Testis (tissue), 3 donors: ENCODE results near the gene SFMBT1. TPM values are rescaled to one million over a fixed set of nuclear protein-coding genes. Genes with fewer than 3 reads are reported as not detected.

Experiments
- DNase-seq: peaks from one replicate; pipeline ENCODE4 v3.0.0-alpha.2; 2019
- H3K27ac ChIP-seq, 2 donors: fragments of 200-600 bp; sonication (generic); one replicate each; pipeline ENCODE4 v1.5.1; 2019
- H3K27me3 ChIP-seq: fragments of 200-600 bp; sonication (generic); one replicate; pipeline ENCODE4 v1.5.1; 2019
- H3K36me3 ChIP-seq: fragments of 200-600 bp; sonication (generic); one replicate; pipeline ENCODE4 v1.5.1; 2017; ENCODE audit warnings: low read depth; ENCODE audit errors: missing control alignments
- H3K4me1 ChIP-seq: fragments of 200-600 bp; sonication (generic); one replicate; pipeline ENCODE4 v1.5.1; 2019
- H3K4me3 ChIP-seq, 2 donors: fragments of 200-600 bp; sonication (generic); one replicate each; pipeline ENCODE4 v1.5.1; 2017 to 2019
- H3K9me3 ChIP-seq: fragments of 200-600 bp; sonication (generic); one replicate; pipeline ENCODE4 v1.5.1; 2017
- POLR2A ChIP-seq: fragments of 450-650 bp; IDR thresholded peaks from one replicate; pipeline ENCODE4 v1.6.1; 2017; ENCODE audit warnings: antibody characterized with exemption, mild to moderate bottlenecking, moderate library complexity
- WGBS, 2 donors: methylation state at CpG; one replicate each; pipeline ENCODE4 v1.1.5; 2018; 5-methylcytosine and 5-hydroxymethylcytosine counted together
- intact Hi-C: fragments of 100-400 bp; cut with DNase I; formaldehyde crosslinking; loops from one replicate; pipeline ENCODE4 v1.15.1; 2023; ENCODE audit warnings: low total_unique reads
- polyA plus RNA-seq: library from polyadenylated mRNA; stranded (reverse); fragments of 350-450 nt; fragmentation: Illumina TruSeq; extraction: RNeasy Lipid Tissue Mini Kit (QIAGEN cat#74804); gene quantifications from one replicate; pipeline ENCODE4 v1.2.3, GENCODE V29; 2014; ENCODE audit warnings: low read depth, low replicate concordance; ENCODE audit not compliant: insufficient read depth
- total RNA-seq, 2 donors: library from RNA; depleted of rRNA; stranded (reverse); fragments of >200 nt; gene quantifications; one replicate each; pipeline ENCODE4 v1.2.3, GENCODE V29; 2016
- TF ChIP-seq, protein P1 (sequence below), 3 experiments: fragments of 450-650 bp in 2 of 3; fragments of 200-600 bp in 1 of 3; sonication (generic) in 1 of 3; IDR thresholded peaks; one replicate each; pipeline ENCODE4 v1.5.1; 2016 to 2019; ENCODE audit warnings: antibody characterized with exemption in 3 of 3, mild to moderate bottlenecking in 2 of 3, moderate library complexity in 1 of 3

The SFMBT1 gene
- total and polyA plus RNA-seq, 3 donors from 2014 or later, result 82.4 to 158 (median 143) TPM

DNA sequence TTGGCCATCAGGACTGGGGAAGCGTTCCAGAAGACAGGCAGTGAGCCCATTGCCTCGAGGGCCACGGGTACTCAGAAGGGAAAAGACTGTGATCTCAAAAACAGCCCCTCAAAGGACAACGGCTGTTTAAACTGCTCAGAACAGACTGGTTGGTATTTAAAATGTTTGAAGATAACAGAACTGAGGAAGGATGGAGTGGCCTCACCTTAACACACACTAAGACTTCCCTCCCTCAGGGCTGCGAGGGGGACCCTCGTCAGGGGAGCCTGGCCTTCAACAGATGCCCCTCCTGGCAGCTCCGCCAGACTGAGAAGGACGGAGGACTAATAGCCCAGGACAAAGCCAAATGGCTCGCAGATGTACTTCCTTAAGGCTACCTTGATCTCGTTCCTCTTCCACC lies 151.1 kb downstream of the SFMBT1 start:
- Histone ChIP-seq H3K4me1 (peaks cover 35% of the 10 kb centered on the region), H3K9me3 (no peaks in the 10 kb centered on the region), H3K27me3 (no peaks in the 10 kb centered on the region), H3K36me3 (no peaks in the 10 kb centered on the region), H3K4me3 (no peak overlapping the region), H3K27ac (no peak overlapping the region)
- WGBS, 2 donors, result 75 to 80% methylated on average over 10 of the region's 10 CpGs
- no peak for DNase-seq
- TF ChIP-seq, protein P1, sequence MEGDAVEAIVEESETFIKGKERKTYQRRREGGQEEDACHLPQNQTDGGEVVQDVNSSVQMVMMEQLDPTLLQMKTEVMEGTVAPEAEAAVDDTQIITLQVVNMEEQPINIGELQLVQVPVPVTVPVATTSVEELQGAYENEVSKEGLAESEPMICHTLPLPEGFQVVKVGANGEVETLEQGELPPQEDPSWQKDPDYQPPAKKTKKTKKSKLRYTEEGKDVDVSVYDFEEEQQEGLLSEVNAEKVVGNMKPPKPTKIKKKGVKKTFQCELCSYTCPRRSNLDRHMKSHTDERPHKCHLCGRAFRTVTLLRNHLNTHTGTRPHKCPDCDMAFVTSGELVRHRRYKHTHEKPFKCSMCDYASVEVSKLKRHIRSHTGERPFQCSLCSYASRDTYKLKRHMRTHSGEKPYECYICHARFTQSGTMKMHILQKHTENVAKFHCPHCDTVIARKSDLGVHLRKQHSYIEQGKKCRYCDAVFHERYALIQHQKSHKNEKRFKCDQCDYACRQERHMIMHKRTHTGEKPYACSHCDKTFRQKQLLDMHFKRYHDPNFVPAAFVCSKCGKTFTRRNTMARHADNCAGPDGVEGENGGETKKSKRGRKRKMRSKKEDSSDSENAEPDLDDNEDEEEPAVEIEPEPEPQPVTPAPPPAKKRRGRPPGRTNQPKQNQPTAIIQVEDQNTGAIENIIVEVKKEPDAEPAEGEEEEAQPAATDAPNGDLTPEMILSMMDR (IDR thresholded peaks at IDR 0.05), result no peak
- no peak for TF ChIP-seq POLR2A
- intact Hi-C loops, result no loop called here

DNA sequence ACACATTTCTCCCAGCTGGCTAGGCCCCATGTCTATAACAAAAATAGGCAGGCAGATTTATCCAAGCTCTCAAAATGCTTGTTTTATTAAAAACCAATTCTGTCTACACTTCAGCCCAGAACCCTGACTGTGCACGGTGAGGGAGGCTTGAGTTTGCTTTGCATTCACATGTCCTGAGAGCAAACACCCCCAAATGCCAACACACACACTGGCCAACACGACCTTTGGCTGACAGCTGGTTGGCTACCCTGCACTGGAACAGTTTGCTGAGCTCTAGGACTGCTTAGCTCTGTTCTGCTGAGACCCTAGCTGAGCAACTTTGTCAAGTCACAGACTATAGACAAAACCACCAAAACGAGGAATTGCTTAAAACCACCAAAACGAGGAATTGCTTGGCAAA lies 152.2 kb downstream of the SFMBT1 start:
- no peak for DNase-seq
- no peaks in the 10 kb centered on the region for H3K36me3 ChIP-seq
- H3K4me3 ChIP-seq, result no peak overlapping the region
- peaks cover 35% of the 10 kb centered on the region for H3K4me1 ChIP-seq
- H3K9me3 ChIP-seq, result no peaks in the 10 kb centered on the region
- H3K27me3 ChIP-seq, result no peaks in the 10 kb centered on the region
- no peak for TF ChIP-seq POLR2A
- TF ChIP-seq, protein P1 (IDR thresholded peaks at IDR 0.05), result no peak
- 59 to 60% methylated on average over 4 of the region's 4 CpGs for WGBS, 2 donors
- H3K27ac ChIP-seq, result no peak overlapping the region
- intact Hi-C loops, result no loop called here

DNA sequence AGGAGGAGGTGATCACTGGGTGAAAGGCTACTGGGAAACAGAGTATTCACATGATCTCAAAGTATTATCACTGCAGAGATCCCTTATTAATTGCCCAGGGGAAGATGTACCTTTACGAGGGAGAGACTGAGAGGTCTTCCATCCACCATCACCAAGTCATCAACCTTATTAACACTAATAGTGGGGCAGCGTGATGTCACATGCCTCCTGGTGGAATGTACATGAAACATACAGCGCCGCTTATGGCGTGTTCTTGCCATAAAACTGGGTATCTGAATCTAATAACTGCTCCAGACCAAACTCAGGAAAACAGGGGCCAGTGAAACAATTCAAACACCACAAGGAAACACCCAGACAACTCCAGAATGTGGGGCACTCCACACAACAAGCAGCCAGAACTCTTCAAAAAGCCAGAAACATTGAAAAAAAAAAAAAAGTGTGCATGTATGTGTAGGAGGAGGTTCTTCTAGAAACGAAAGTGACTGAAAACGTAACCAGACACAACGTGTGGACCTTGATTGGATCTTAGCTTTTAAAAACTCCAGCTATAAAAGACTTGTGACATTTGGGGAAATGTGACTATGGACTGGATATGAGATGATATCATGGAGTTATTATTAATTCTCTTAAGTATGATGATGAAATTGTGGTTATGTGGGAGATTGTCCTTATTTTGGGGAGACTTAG lies 153.1 kb downstream of the SFMBT1 start:
- peaks cover 35% of the 10 kb centered on the region for H3K4me1 ChIP-seq
- H3K36me3 ChIP-seq, result no peaks in the 10 kb centered on the region
- WGBS, 2 donors, result 64 to 70% methylated on average over 8 of the region's 8 CpGs
- no peak for TF ChIP-seq POLR2A
- TF ChIP-seq, protein P1 (IDR thresholded peaks at IDR 0.05), result no peak
- intact Hi-C loops, result no loop called here
- no peak overlapping the region for H3K27ac ChIP-seq
- no peaks in the 10 kb centered on the region for H3K9me3 ChIP-seq
- no peak overlapping the region for H3K4me3 ChIP-seq
- no peaks in the 10 kb centered on the region for H3K27me3 ChIP-seq
- DNase-seq, result no peak

DNA sequence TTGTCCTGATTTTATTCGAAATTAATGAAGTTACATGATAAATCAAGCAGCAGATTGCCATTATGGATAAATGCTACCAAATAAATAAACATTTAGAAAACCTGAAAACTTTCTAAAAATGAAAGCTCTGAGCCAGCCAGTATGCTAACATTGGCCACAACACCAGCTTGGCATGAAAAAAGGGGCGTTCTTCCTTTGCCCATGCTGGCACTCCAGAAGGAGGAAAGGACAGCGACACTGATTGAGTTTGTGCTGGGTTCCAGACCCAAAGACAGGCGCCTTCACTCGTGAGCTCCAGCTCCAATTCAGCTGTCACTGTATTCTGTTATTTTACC lies 153.6 kb downstream of the SFMBT1 start:
- Histone ChIP-seq H3K9me3 (no peaks in the 10 kb centered on the region), H3K27ac (no peak overlapping the region), H3K27me3 (no peaks in the 10 kb centered on the region), H3K36me3 (no peaks in the 10 kb centered on the region), H3K4me1 (peaks cover 35% of the 10 kb centered on the region), H3K4me3 (no peak overlapping the region)
- no peak for TF ChIP-seq POLR2A
- TF ChIP-seq, protein P1 (IDR thresholded peaks at IDR 0.05), result no peak
- DNase-seq, result no peak
- WGBS, 2 donors, result 82 to 85% methylated on average over 5 of the region's 5 CpGs
- intact Hi-C loops, result no loop called here

DNA sequence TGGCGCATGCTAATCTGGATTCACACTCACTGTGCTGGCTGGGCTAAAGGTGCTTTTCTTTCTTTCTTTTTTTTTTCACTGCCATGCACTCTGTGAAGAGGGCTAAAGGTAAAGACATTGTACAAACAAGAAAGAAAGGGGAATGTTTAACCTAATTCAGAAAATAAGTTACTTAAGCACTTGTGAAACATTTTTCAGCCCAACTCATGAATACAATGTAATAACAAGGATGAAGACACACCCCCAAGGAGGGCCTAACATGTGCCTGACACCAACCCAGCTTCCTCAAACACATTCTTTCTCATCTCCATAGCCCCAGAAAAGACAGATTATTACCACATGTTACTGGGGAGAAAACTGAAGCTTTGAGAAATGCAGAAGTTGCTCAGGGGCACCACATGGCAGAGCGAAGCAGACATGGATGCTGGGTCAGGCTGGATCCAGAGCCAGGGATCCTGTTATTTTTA lies 154.2 kb downstream of the SFMBT1 start:
- no peak overlapping the region for H3K27ac ChIP-seq
- TF ChIP-seq, protein P1 (IDR thresholded peaks at IDR 0.05), result no peak
- no peak for TF ChIP-seq POLR2A
- intact Hi-C loops, result no loop called here
- 76 to 85% methylated on average over 2 of the region's 2 CpGs for WGBS, 2 donors
- peaks cover 35% of the 10 kb centered on the region for H3K4me1 ChIP-seq
- no peaks in the 10 kb centered on the region for H3K36me3 ChIP-seq
- no peak for DNase-seq
- no peaks in the 10 kb centered on the region for H3K9me3 ChIP-seq
- no peaks in the 10 kb centered on the region for H3K27me3 ChIP-seq
- no peak overlapping the region for H3K4me3 ChIP-seq
